Fibroblast of mammary gland (primary cell): ENCODE measurements around the gene PGP.

Experiments
- DNase-seq: peaks from one replicate; pipeline ENCODE4 v3.0.0-alpha.2; 2010; ENCODE audit warnings: low read depth
- H3K4me3 ChIP-seq: 2 replicates; pipeline ENCODE4 v1.5.1; 2011; ENCODE audit warnings: low read depth, mild to moderate bottlenecking, low read length, moderate library complexity; ENCODE audit not compliant: control insufficient read depth
- TF ChIP-seq, protein P1 (sequence below): conservative IDR thresholded peaks from 2 replicates; pipeline ENCODE4 v1.5.1; 2011; ENCODE audit warnings: low read depth, low read length, inconsistent platforms; ENCODE audit not compliant: control insufficient read depth, insufficient read depth

PGP gene

DNA sequence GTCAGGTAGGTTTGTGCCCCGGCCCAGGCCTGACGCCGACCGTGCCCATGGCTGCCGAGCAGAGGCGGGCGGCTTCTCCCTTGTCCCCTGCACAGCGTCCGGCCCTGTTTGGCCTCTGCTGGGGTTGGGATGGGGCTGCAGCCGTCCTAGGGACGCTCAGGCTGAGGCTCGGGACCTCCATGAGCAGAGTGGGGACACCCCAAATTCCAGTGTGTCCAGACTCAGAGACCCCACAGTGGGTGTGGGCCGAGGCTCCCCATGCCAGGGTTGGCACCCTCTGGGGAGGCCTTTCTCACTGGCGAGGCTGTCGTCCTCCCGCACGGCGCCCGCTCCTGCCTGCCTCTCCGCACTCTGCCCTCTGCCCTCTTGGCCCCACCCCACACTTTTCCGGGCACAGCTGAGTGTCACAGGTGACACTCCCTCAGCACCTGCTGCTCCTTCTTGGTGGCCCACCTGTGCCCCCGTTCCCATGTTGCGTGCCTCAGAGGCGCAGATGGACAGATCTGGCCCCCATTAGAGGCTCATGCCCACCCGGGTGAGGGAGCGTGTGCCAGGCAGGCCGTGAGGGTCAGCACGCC is 43.0 kb downstream of the PGP start:
- H3K4me3 ChIP-seq, result no peak overlapping the region
- TF ChIP-seq, protein P1, sequence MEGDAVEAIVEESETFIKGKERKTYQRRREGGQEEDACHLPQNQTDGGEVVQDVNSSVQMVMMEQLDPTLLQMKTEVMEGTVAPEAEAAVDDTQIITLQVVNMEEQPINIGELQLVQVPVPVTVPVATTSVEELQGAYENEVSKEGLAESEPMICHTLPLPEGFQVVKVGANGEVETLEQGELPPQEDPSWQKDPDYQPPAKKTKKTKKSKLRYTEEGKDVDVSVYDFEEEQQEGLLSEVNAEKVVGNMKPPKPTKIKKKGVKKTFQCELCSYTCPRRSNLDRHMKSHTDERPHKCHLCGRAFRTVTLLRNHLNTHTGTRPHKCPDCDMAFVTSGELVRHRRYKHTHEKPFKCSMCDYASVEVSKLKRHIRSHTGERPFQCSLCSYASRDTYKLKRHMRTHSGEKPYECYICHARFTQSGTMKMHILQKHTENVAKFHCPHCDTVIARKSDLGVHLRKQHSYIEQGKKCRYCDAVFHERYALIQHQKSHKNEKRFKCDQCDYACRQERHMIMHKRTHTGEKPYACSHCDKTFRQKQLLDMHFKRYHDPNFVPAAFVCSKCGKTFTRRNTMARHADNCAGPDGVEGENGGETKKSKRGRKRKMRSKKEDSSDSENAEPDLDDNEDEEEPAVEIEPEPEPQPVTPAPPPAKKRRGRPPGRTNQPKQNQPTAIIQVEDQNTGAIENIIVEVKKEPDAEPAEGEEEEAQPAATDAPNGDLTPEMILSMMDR, result no peak

DNA sequence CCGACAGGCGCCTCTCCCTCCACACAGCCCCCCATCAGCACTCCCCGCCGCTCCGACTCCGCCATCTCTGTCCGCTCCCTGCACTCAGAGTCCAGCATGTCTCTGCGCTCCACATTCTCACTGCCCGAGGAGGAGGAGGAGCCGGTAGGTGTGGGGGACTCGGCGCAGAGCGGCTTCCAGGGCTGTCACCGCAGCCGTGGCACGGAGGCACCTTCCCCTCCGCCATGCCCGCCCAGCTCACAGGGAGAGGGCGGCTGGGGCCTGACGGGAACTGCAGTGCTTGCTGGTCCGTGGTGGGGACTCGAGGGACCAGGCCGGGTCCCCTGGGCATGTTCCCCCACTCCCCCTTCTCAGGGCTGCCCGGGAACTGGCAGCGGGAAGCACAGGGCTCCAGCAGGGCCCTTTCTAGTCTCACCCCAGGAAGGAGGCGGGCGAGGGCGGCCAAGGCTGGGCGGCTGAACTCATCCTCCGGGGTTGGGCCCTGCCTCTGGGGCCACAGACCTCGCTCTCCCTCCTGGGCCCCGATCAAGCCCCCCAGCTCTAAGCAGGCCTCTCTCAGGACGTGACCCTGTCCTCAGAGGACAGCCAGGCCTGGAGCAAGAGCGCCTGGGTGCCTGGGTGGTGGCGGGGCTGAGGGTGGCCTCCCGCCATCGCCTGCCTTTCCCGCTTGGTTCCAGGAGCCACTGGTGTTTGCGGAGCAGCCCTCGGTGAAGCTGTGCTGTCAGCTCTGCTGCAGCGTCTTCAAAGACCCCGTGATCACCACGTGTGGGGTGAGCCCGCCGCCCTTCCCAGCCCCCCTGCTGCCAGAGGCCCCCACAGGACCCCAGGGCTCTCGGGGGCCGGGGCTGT is 43.8 kb downstream of the PGP start:
- TF ChIP-seq, protein P1, result no peak
- H3K4me3 ChIP-seq, result no peak overlapping the region
- DNase-seq, result no peak

More for the DNA sequence above, 43.0 kb downstream of the PGP start:
- no peak for DNase-seq

DNA sequence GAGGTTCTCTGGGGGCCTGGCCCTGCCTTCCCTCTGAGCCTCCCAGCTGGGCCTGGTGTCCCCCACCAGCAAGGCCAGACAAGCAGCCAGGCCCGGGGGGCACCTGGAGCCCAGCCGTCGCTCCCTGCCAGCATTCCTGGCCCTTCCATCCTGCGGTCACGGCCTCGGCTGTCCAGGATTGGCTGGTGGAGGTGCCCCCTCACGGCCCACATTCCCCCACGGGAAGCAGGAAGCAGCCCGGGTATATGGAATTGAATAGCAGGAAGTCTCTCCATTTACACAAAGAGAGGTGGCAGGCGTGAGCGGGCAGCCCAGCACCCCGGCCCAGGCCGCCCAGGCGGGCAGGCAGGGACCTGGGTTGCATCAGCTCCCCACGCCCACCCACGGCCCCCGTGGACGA is 44.6 kb downstream of the PGP start:
- DNase-seq, result no peak
- TF ChIP-seq, protein P1, result no peak
- no peak overlapping the region for H3K4me3 ChIP-seq

DNA sequence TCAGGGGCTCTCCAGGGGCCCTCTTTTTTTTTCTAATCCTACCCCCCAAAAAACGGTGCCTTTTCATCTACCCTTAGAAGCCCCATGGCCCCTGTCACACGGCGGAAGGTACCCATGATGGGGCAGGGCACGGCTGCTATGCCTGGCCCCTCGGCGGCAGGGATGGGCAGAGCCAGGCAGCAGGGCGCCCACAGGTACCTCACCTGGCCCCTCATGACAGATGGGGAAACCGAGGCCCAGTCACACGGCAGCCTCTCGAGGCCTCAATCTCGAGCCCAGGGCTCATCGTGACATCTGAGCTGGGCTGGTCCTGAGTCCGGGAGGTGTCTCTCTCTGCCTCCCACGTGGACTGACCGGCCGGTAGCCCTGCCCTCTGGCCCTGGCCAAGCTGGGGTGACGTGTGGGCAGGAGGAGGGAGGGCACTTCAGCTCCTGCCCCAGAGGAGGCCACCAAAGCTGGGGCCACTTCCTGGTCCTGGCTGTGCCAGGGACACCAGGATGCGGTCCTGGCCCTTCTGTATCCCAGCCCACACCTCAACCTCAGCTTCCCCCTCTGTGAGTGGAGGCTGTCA is 47.5 kb downstream of the PGP start:
- no peak overlapping the region for H3K4me3 ChIP-seq
- TF ChIP-seq, protein P1, result no peak
- DNase-seq, result no peak

DNA sequence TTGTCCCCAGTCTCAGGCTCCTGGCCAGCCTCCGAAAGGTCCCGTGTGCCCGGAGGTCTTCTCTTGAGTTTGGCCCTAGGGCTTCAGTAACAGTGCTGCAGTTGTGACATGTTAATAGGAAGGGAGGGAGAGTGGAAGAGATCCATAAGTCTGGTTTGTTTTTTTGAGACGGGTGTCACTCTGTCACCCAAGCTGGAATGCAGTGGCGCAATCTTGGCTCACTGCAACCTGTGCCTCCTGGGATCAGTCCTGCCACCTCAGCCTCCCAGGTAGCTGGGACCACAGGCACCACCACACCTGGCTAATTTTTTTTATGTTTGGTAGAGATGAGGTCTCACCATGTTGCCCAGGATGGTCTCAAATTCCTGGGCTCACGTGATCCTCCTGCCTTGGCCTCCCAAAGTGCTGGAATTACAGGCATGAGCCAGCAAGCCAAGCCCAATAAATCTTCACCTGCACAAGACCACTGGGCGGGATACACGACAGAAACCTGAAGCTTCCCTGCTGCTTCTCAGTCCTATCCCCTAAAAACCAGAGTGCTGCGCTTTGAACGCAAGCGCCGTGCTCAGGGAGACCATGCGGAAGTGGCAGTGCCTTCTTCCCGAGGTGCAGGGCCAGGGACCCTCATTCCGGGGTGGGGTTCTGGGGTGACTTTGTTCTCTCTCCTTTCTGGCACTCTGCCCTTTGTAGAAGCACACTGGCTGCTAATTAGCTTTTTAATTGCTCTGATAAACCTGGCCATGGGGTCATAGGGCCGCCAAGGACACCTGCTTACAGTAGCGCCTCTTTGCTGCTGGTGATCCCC is 48.2 kb downstream of the PGP start:
- TF ChIP-seq, protein P1, result no peak

DNA sequence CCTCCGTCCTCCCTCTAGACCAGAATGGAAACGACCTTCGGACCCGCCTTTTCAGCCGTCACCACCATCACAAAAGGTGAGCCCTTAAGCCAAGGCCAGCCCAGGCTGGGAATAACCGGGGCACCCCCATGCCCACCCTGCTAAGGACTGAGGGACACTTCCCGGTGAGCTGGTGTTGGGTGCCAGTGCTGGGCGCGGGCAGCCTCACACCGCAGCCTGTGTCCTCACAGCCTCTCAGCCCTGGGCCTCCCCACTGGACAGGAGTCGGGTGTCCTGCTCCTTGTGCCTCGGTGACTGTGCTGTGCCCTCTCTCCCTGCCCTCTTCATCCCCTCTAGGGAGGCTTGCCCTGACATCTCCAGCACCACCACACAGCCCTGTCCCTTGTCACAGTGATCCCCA is 48.8 kb downstream of the PGP start:
- TF ChIP-seq, protein P1, result no peak
- H3K4me3 ChIP-seq, result no peak overlapping the region

More for the DNA sequence above, 48.2 kb downstream of the PGP start:
- DNase-seq, result no peak
- no peak overlapping the region for H3K4me3 ChIP-seq

More for the DNA sequence above, 48.8 kb downstream of the PGP start:
- DNase-seq, result no peak
